GM21723 (cell line): ENCODE measurements around the gene HCFC1R1.
"Not testable (repeated sequence)": the region's sequence is repeated elsewhere in the genome, so short reads cannot be mapped to it uniquely, and the experiment has no call there.

Source experiments
- ATAC-seq: cut with Tn5 transposase; IDR thresholded peaks from one replicate; pipeline ENCODE4 v1.9.1; 2021; ENCODE audit warnings: mild to moderate bottlenecking, moderate library complexity; ENCODE audit not compliant: unreplicated experiment

Gene HCFC1R1

DNA sequence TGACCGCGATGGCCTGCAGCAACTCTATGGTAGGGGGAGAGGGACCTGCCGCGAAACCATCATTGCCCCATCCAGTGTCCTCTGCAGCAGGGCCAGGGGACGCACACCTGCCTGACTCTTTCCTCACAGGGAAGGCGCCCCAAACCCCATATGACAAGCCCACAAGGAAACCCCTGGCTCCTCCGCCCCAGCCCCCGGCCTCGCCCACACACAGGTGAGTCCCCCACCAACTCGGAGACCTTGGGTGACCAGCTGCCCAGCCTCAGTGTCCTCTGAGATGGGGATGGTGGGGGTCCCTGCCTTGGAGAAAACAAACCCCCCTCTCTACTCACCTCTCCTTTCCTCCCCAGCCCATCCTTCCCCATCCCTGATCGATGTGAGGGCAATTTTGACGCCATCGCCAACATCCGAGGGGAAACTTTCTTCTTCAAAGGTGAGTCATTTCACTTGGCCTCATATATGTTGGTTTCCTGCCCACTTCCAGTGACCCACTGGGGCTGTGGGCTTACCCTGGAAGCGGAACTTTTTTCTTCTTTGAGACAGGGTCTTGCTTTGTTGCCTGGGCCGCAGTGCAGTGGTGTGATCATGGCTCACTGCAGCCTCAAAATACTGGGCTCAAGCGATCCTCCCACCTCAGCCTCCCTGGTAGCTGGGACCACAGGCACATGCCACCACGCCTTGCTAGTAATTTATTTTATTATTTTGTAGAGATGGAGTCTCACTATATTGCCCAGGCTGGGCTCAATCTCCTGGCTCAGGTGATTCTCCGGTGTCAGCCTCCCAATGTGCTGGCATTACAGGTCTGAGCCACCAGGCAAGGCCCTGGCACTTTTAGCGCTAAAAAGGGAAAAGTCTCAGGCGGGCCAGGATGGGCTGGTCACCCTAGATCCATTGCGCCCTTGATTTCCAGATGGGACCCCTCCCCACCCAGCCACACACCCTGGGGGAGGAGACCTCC lies 33.7 kb upstream of the HCFC1R1 start:
- no peak for ATAC-seq

DNA sequence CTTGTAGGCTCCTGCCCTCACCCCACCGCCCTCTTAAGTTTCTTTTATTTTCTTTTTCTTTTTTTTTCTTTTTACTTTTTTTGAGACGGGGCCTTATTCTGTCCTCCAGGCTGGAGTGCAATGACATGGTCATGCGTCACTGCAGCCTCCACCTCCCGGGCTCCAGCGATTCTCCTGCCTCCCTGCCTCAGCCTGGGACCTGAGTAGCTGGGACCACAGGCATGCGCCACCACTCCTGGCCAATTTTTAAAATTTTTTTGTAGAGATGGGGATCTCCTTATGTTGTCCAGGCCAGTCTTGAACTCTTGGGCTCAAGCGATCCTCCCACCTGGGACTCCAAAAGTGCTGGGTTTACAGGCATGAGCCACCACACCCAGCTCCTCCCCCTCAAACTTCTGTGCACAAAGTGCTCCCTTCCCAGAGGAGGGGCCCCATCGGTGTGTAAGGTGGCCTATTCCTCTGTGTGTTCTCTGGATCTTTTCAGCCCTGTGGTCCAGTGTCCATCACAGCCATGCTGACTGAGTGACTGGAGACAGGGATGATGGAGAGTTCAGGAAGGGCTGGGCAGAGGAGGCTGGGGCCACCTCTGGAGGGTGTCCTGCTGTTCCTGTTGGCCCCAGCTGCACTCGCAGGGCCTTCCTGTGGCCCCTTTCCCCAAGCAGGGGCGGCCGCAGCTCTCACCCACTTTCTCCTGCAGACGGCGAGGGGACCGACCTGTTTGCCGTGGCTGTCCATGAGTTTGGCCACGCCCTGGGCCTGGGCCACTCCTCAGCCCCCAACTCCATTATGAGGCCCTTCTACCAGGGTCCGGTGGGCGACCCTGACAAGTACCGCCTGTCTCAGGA lies 32.8 kb upstream of the HCFC1R1 start:
- ATAC-seq, result no peak

DNA sequence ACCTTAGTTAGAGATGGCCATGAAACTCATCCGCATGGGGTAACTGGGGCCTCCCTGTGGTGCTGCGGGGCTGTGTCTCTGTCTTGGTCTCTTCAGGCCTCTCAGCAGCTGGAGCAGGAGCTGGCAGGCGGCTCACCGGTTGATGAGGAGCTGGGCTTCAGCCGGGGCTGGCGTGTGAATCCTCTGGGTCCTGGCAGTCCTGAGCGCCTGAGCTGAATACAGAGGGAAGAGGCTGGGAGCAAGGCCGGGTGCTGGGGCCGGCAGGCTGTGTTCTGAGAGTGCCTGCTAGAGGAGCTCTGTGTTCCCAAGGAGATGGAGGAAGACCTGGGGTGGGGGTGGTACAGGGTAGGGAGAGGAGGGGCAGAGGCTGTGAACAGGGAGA lies 32.0 kb upstream of the HCFC1R1 start:
- ATAC-seq, result not testable (repeated sequence)

GRCh38 chr16:3054965-3055733 lies 31.4 kb upstream of the HCFC1R1 start:
- ATAC-seq, result no peak

DNA sequence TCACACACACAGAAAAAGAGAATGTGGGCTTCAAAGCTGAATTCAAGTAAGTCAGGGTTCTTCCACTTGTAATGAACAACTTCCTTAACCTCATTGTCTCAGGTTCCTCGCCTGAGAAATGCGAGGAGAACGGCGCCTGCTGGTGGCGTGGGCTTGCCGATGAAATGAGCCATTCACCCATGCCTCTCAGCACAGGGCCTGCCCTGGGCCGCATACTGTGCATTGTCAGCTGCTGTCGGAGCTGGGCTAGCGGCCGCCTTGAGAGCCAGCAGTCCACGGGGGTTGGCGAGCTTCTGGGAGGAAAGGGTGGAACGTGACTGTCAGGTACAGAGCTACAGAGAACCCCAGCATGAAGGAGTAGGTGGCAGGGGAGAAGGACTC lies 29.6 kb upstream of the HCFC1R1 start:
- ATAC-seq, result not testable (repeated sequence)

GRCh38 chr16:3052571-3053329 lies 29.0 kb upstream of the HCFC1R1 start:
- not testable (repeated sequence) for ATAC-seq

- ATAC-seq, result no peak
Measured at GRCh38 chr16:3051494-3051893, 27.8 kb upstream of the HCFC1R1 start.

- ATAC-seq, result no peak
Measured at GRCh38 chr16:3051009-3051408, 27.3 kb upstream of the HCFC1R1 start.

GRCh38 chr16:3050487-3050886 lies 26.7 kb upstream of the HCFC1R1 start:
- ATAC-seq, result no peak

DNA sequence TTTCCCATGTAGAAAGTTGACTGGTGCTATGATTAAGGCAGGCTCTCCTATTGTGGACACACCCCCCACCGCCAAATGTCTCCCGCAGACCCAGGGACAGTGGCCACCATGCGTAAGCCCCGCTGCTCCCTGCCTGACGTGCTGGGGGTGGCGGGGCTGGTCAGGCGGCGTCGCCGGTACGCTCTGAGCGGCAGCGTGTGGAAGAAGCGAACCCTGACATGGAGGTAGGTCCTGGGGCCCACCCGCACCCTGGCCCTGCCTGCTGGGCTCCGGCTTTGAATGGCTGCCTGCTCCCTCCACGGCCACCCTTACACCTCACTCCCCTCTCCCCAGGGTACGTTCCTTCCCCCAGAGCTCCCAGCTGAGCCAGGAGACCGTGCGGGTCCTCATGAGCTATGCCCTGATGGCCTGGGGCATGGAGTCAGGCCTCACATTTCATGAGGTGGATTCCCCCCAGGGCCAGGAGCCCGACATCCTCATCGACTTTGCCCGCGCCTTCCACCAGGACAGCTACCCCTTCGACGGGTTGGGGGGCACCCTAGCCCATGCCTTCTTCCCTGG lies 26.3 kb upstream of the HCFC1R1 start:
- ATAC-seq, result no peak

DNA sequence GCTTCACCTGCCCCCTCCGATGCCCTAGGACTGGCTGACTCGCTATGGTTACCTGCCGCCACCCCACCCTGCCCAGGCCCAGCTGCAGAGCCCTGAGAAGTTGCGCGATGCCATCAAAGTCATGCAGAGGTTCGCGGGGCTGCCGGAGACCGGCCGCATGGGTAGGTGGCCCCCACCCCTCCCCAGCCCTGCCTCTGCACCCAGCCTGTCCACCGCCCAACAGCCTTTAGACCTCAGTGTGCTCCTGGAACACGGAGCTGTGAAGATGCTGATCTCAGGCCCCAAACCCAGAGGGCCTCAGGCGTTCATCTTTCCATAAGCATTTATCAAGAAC lies 23.6 kb upstream of the HCFC1R1 start:
- ATAC-seq, result no peak

- no peak for ATAC-seq
Measured at GRCh38 chr16:3046641-3047386, 23.1 kb upstream of the HCFC1R1 start.

DNA sequence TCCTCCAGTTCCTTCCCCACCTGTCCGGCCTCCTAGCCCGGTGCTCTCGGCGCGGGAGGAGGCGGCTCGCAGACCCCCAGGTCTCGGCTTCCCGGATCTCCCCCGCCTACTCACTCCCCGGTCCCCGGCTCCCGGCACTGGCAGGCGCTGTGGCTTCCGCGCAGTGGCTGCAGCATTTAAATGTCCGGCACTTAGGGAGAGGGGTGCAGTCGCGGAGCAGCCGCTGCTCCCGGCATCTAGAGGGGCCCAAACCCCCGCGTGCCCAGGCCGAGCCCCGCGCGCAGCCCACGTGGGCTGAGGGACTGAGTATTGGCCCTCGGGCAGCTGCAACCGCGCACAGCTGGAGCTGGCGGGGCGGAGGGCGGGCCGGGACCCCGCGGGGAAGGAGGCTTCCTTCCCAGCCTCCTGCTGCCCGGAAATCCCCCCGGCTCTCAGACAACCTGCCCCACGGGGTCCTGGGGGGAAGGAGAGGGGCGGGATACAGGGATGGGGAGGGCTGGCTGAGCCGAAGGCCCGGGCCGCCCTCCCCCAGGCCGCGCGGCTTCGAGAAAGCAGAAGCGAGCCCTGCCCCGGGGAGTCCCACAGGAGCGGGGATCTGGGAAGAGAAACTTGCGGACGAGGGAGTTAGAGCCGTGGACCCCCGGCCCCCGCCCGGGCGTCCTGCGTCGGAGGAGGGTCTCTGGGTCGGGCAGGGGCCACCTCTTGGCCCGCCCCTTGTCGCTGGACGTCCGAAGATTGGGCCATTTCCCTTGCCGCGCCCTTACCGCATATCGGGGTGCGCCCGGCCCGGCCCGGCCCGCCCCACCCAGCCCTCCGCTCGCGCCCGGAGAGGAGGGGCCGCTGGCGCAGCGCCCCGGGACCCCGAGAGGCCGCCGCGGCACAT lies 22.3 kb upstream of the HCFC1R1 start, which contains the start of gene MMP25:
TSS of gene MMP25 (plus strand) at position 804 of the 883 bp plus-strand sequence. CDS start 357 bp downstream, outside the sequence.
- ATAC-seq, result no peak

DNA sequence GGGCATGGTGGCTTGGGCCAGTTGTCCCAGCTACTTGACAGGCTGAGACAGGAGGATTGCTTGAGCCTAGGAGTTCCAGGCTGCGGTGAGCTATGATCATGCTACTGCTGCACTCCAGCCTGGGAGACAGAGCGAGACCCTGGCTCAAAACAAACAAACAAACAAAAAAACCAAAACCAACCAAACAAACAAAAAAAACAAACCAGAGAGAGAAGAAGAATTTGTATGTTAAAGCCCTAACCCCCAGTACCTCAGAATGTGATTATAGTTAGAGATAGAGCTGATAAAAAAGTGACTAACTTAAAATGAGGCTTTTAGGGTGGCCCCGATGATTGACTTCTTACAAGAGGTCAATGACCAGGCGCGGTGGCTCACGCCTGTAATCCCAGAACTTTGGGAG lies 21.0 kb upstream of the HCFC1R1 start:
- ATAC-seq, result no peak

DNA sequence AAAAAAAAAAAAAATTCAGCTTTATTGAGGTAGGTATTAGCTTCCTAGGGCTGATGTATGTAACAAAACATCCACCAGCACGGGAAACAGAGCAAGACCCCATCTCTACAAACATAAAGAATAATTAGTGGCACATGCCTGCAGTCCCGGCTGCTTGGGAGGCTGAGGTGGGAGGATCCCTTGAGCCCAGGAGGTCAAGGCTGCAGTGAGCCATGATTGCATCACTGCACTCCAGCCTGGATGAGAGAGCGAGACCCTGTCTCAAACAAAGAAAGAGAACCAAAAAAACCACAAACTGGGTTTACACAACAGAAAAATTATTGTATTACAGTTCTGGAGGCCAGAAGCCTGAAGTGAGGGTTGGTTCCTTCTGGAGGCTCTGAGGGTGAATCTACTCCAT lies 18.6 kb upstream of the HCFC1R1 start:
- no peak for ATAC-seq

DNA sequence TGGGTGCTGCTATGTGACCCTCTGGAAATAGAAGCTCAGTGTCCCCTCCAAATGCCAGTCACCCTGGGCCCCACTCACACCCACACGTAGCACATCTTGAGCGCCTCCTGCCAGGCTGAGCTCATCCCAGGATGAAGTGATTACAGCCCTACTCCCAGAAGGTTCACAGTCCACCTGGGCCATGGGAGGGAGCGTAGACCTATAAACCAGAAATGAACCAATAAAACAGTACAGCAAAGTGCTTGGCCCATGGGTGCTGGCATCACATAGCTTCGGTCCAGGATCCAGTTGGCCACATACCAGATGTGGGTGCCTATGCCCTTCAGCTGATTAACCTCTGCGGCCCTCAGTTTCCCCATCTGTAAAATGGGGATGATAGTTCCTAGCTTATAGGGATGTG lies 15.2 kb upstream of the HCFC1R1 start:
- no peak for ATAC-seq

GRCh38 chr16:3038256-3038655 lies 14.5 kb upstream of the HCFC1R1 start:
- no peak for ATAC-seq

DNA sequence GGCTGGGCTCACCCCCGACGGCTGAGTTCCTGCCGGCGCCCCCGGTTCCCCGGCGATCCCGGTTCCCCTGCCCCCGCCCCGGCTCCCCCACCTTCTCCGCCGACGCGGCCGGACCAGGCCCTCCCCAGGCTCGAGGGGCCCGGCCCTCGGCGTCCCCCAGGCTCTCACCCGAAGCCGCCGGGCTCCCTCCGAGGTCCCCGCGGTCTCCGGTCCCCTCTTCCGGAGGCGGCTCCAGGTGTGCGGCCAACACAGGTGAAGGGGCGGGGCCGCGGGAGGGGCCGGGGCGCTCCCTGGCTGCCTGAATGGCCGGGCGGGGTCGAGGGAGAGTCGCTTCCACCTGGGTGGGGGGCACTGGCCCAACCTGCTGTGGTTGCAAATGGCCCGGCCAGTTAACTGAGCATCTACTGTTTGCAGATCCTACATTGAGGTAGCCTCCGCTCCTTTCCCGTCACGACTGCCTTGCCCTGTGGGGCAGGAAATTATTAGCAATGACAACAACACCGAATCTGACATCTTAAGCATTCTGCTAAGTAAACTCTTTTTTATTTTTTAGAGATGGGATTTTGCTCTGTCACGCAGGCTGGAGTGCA lies 13.1 kb upstream of the HCFC1R1 start, which contains the start of gene BICDL2:
TSS of gene BICDL2 (minus strand) at position 219 of the 590 bp plus-strand sequence. CDS start 1,448 bp downstream, outside the sequence.
- no peak for ATAC-seq
